Transverse colon (tissue), 3 donors: Measurements from ENCODE around the gene TJP2.

Experiments
- POLR2A ChIP-seq: fragments of 450-650 bp; IDR thresholded peaks from one replicate; pipeline ENCODE4 v1.6.1; 2016; ENCODE audit warnings: antibody characterized with exemption, mild to moderate bottlenecking, moderate library complexity
- TF ChIP-seq, protein P1 (sequence below), 5 experiments: fragments of 200-600 bp in 3 of 5; fragments of 450-650 bp in 2 of 5; sonication (generic) in 3 of 5; IDR thresholded peaks; 1 replicate in 2 of 5; 2 replicates in 3 of 5; pipeline ENCODE4 v1.5.1; 2016 to 2017; ENCODE audit warnings: antibody characterized with exemption in 5 of 5, inconsistent platforms in 3 of 5, mild to moderate bottlenecking in 2 of 5, moderate library complexity in 1 of 5

GRCh38 chr9:69175486-69175885 lies 1.4 kb downstream of the TJP2 start:
- no peak for TF ChIP-seq POLR2A
- TF ChIP-seq, protein P1, sequence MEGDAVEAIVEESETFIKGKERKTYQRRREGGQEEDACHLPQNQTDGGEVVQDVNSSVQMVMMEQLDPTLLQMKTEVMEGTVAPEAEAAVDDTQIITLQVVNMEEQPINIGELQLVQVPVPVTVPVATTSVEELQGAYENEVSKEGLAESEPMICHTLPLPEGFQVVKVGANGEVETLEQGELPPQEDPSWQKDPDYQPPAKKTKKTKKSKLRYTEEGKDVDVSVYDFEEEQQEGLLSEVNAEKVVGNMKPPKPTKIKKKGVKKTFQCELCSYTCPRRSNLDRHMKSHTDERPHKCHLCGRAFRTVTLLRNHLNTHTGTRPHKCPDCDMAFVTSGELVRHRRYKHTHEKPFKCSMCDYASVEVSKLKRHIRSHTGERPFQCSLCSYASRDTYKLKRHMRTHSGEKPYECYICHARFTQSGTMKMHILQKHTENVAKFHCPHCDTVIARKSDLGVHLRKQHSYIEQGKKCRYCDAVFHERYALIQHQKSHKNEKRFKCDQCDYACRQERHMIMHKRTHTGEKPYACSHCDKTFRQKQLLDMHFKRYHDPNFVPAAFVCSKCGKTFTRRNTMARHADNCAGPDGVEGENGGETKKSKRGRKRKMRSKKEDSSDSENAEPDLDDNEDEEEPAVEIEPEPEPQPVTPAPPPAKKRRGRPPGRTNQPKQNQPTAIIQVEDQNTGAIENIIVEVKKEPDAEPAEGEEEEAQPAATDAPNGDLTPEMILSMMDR (IDR thresholded peaks at IDR 0.05) = no peak
